ENCODE measurements around the gene PLCH1. TPM values are rescaled to one million over a fixed set of nuclear protein-coding genes. Genes with fewer than 3 reads are reported as not detected.

Gene PLCH1
- total and polyA plus RNA-seq, 7 donors = 0.03 to 1.1 (median 0.06) TPM; not detected in 2

DNA sequence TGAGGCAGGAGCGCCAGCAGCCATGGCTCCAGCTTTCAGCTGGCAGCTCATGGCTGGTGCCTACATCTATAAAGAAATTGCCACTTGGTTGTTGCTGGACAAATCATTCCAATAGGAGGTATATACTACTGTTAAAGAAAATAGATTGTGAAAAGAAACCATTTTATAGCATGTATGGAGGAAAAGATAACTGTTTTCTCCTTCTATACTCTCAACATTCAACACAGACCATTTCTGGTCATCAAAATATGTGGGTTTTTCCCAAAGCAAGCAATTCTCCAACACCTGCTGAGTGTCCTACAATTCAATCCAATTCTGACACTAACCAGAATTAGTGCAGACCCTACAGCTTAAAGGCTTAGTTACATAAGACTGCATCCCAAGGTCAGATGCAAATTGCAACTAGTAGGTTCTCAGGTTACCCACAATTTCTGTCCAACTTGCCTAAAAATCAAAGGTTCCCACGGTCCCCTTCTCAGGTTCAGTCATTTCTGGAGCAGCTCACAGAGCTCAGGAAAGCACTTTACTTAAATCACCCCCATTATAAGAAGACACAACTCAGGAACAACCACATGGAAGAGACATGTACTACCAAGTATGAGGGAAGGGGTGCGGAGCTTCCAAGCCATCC lies 409.0 kb downstream of the PLCH1 start:
- ATAC-seq = no peak
- TF ChIP-seq CTCF (IDR thresholded peaks at IDR 0.05) = no peak

GRCh38 chr3:155334914-155335723 lies 409.8 kb downstream of the PLCH1 start:
- DNase-seq (no peak), ATAC-seq (no peak)
- intact Hi-C loops (cut with DNase I) = no loop called here
- WGBS, 3 donors = 53 to 58% (median 57%) methylated on average over 6 of the region's 6 CpGs
- no peaks in the 10 kb centered on the region for H3K4me1 ChIP-seq
- no peaks in the 10 kb centered on the region for H3K27me3 ChIP-seq (ENCODE audit: insufficient read depth in 3 of 3, low read length in 2 of 3)
- no peaks in the 10 kb centered on the region for H3K36me3 ChIP-seq (ENCODE audit: insufficient read depth in 1 of 2, low read depth in 1 of 2)
- no peak for TF ChIP-seq CTCF (IDR thresholded peaks at IDR 0.05)
- H3K27ac ChIP-seq = no peak overlapping the region
- no peak overlapping the region for H3K4me3 ChIP-seq
- H3K9me3 ChIP-seq = no peaks in the 10 kb centered on the region

More for the DNA sequence above, 409.0 kb downstream of the PLCH1 start:
- Histone ChIP-seq H3K27ac (no peak overlapping the region), H3K27me3 (ENCODE audit: insufficient read depth in 3 of 3, low read length in 2 of 3) (no peaks in the 10 kb centered on the region), H3K36me3 (ENCODE audit: insufficient read depth in 1 of 2, low read depth in 1 of 2) (no peaks in the 10 kb centered on the region), H3K9me3 (no peaks in the 10 kb centered on the region), H3K4me1 (no peaks in the 10 kb centered on the region), H3K4me3 (no peak overlapping the region)
- no peak for DNase-seq
- intact Hi-C loops (cut with DNase I) = no loop called here
- WGBS, 3 donors = 75 to 77% (median 75%) methylated on average over 3 of the region's 3 CpGs

DNA sequence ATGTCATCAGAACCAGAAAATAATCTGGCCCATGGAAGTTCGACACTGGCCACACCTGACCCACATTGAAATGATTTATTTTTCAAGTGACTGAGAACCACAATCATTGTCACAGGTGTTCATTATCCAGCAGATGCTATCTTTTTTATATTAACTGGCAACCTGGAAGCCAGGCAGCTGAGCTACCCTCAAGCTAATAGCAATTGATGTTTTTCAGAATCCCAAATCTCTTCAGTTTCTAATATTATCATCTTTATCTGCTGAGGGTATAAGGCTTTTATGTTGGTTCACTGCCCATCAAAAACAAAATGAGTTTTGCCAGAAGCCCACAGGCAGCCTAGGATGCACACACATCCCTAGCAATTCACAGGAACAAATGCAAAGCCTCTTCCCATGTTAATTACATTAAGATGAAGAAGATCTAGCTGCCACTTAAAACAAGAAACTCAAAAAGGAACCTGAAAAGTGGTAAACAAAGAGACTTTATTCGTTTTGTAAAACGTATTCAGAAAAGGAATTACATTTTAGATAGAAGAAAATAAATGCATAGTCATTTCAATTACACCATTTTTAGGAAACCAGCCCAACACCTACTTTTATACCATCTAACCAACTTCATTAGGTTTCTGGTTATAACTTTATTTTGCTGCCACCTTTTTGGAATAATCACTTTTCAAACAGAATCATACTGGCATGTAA lies 410.5 kb downstream of the PLCH1 start:
- H3K4me3 ChIP-seq = no peak overlapping the region
- H3K36me3 ChIP-seq (ENCODE audit: insufficient read depth in 1 of 2, low read depth in 1 of 2) = no peaks in the 10 kb centered on the region
- 56 to 78% (median 78%) methylated on average over 3 of the region's 3 CpGs for WGBS, 3 donors
- no peaks in the 10 kb centered on the region for H3K4me1 ChIP-seq
- no peak for TF ChIP-seq CTCF (IDR thresholded peaks at IDR 0.05)
- H3K27me3 ChIP-seq (ENCODE audit: insufficient read depth in 3 of 3, low read length in 2 of 3) = no peaks in the 10 kb centered on the region
- intact Hi-C loops (cut with DNase I) = no loop called here
- H3K9me3 ChIP-seq = no peaks in the 10 kb centered on the region
- H3K27ac ChIP-seq = no peak overlapping the region
- DNase-seq (no peak), ATAC-seq (no peak)

DNA sequence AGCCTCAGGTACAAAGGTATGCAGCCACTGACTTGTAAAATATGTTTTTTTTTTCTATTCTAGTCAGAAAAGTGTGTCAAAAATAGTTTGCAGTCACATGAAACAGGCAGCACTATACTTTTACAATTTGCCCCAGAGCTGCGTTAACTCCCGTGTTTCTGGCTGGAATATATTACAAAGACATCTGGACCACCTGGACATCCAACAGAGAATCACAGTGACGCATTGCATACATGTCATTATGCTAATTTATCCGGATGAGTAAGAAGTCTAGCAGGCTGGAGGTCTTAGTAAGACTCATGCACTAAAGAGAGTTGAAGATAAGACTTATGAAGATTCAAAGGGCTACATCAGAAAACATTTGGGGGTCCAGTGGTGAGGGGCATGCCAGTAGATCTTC lies 412.2 kb downstream of the PLCH1 start:
- TF ChIP-seq CTCF (IDR thresholded peaks at IDR 0.05) = no peak
- H3K36me3 ChIP-seq (ENCODE audit: insufficient read depth in 1 of 2, low read depth in 1 of 2) = no peaks in the 10 kb centered on the region
- no peaks in the 10 kb centered on the region for H3K4me1 ChIP-seq
- ATAC-seq (no peak), DNase-seq (no peak)
- 68 to 86% (median 86%) methylated on average over 4 of the region's 4 CpGs for WGBS, 3 donors
- H3K4me3 ChIP-seq = no peak overlapping the region
- no peaks in the 10 kb centered on the region for H3K9me3 ChIP-seq
- no peaks in the 10 kb centered on the region for H3K27me3 ChIP-seq (ENCODE audit: insufficient read depth in 3 of 3, low read length in 2 of 3)
- intact Hi-C loops (cut with DNase I) = no loop called here
- no peak overlapping the region for H3K27ac ChIP-seq
